Muscle layer of duodenum (tissue), 2 donors: ENCODE measurements around the gene SCRN2.

Experiments
- H3K27ac ChIP-seq: one replicate; pipeline ENCODE4 v1.7.0; 2013; ENCODE audit warnings: mild to moderate bottlenecking, low read length
- H3K27me3 ChIP-seq: one replicate; pipeline ENCODE4 v1.7.0; 2013; ENCODE audit warnings: low read depth, mild to moderate bottlenecking, control low read depth, low read length
- H3K36me3 ChIP-seq, 2 donors: one replicate each; pipeline ENCODE4 v1.7.0; 2013; ENCODE audit warnings: low read length in 2 of 2, control low read depth in 1 of 2, mild to moderate bottlenecking in 1 of 2; ENCODE audit not compliant: insufficient read depth in 2 of 2, control insufficient read depth in 1 of 2
- H3K4me1 ChIP-seq, 2 donors: one replicate each; pipeline ENCODE4 v1.7.0; 2013; ENCODE audit warnings: low read length in 2 of 2, mild to moderate bottlenecking in 2 of 2, control low read depth in 1 of 2, moderate library complexity in 1 of 2; ENCODE audit not compliant: insufficient read depth in 2 of 2, control insufficient read depth in 1 of 2
- H3K4me3 ChIP-seq, 2 donors: one replicate each; pipeline ENCODE4 v1.7.0; 2013; ENCODE audit warnings: low read length in 2 of 2, low read depth in 1 of 2, mild to moderate bottlenecking in 1 of 2
- H3K9me3 ChIP-seq, 2 donors: one replicate each; pipeline ENCODE4 v1.7.0; 2013; ENCODE audit warnings: low read length in 2 of 2, control low read depth in 1 of 2, mild to moderate bottlenecking in 1 of 2; ENCODE audit not compliant: control insufficient read depth in 1 of 2
- donor health status: healthy.

The SCRN2 gene

GRCh38 chr17:47815106-47815918, 25.8 kb downstream of the SCRN2 start:
- Histone ChIP-seq H3K27me3 (no peaks in the 10 kb centered on the region), H3K4me1 (peaks cover 0 to 5% of the 10 kb centered on the region in 2 donors), H3K36me3 (peaks cover 46 to 60% of the 10 kb centered on the region in 2 donors), H3K9me3 (no peaks in the 10 kb centered on the region), H3K27ac (no peak overlapping the region), H3K4me3 (no peak overlapping the region)

- no peak overlapping the region for H3K27ac ChIP-seq
- H3K36me3 ChIP-seq, result peaks cover 52 to 70% of the 10 kb centered on the region in 2 donors
- H3K4me3 ChIP-seq, result no peak overlapping the region
- H3K9me3 ChIP-seq, result no peaks in the 10 kb centered on the region
- no peaks in the 10 kb centered on the region for H3K27me3 ChIP-seq
- H3K4me1 ChIP-seq, result no peaks in the 10 kb centered on the region
Measured at GRCh38 chr17:47813512-47814031, 27.5 kb downstream of the SCRN2 start.

- Histone ChIP-seq H3K4me1 (no peaks in the 10 kb centered on the region), H3K27ac (no peak overlapping the region), H3K36me3 (peaks cover 51 to 70% of the 10 kb centered on the region in 2 donors), H3K27me3 (no peaks in the 10 kb centered on the region), H3K9me3 (no peaks in the 10 kb centered on the region), H3K4me3 (no peak overlapping the region)
Measured at GRCh38 chr17:47813077-47813476, 28.0 kb downstream of the SCRN2 start.

- Histone ChIP-seq H3K4me1 (no peaks in the 10 kb centered on the region), H3K27me3 (no peaks in the 10 kb centered on the region), H3K27ac (no peak overlapping the region), H3K4me3 (no peak overlapping the region), H3K9me3 (no peaks in the 10 kb centered on the region), H3K36me3 (peaks cover 50 to 70% of the 10 kb centered on the region in 2 donors)
Measured at GRCh38 chr17:47812146-47812920, 28.7 kb downstream of the SCRN2 start.

- no peak overlapping the region for H3K4me3 ChIP-seq
- H3K27me3 ChIP-seq, result no peaks in the 10 kb centered on the region
- peaks cover 52 to 70% of the 10 kb centered on the region in 2 donors for H3K36me3 ChIP-seq
- H3K4me1 ChIP-seq, result no peaks in the 10 kb centered on the region
- no peaks in the 10 kb centered on the region for H3K9me3 ChIP-seq
- H3K27ac ChIP-seq, result no peak overlapping the region
Measured at GRCh38 chr17:47811709-47812108, 29.4 kb downstream of the SCRN2 start.

- Histone ChIP-seq H3K36me3 (peaks cover 48 to 67% of the 10 kb centered on the region in 2 donors), H3K4me1 (no peaks in the 10 kb centered on the region), H3K27ac (peak overlapping the region; percentile 63), H3K27me3 (no peaks in the 10 kb centered on the region), H3K9me3 (no peaks in the 10 kb centered on the region), H3K4me3 (no peak overlapping the region)
Measured at GRCh38 chr17:47810901-47811635, 30.0 kb downstream of the SCRN2 start.

GRCh38 chr17:47810200-47810821, 30.8 kb downstream of the SCRN2 start:
- Histone ChIP-seq H3K4me3 (no peak overlapping the region), H3K27ac (peak overlapping the region; percentile 63), H3K36me3 (peaks cover 40 to 61% of the 10 kb centered on the region in 2 donors), H3K9me3 (no peaks in the 10 kb centered on the region), H3K27me3 (no peaks in the 10 kb centered on the region), H3K4me1 (no peaks in the 10 kb centered on the region)

- Histone ChIP-seq H3K4me1 (no peaks in the 10 kb centered on the region), H3K27me3 (no peaks in the 10 kb centered on the region), H3K27ac (no peak overlapping the region), H3K36me3 (peaks cover 34 to 51% of the 10 kb centered on the region in 2 donors), H3K9me3 (no peaks in the 10 kb centered on the region), H3K4me3 (no peak overlapping the region)
Measured at GRCh38 chr17:47808830-47809480, 32.1 kb downstream of the SCRN2 start.

- H3K36me3 ChIP-seq, result peaks cover 34 to 46% of the 10 kb centered on the region in 2 donors
- no peaks in the 10 kb centered on the region for H3K27me3 ChIP-seq
- no peak overlapping the region for H3K4me3 ChIP-seq
- H3K4me1 ChIP-seq, result no peaks in the 10 kb centered on the region
- no peak overlapping the region for H3K27ac ChIP-seq
- no peaks in the 10 kb centered on the region for H3K9me3 ChIP-seq
Measured at GRCh38 chr17:47808036-47808829, 32.8 kb downstream of the SCRN2 start.

GRCh38 chr17:47807421-47807820, 33.7 kb downstream of the SCRN2 start:
- Histone ChIP-seq H3K36me3 (peaks cover 28 to 39% of the 10 kb centered on the region in 2 donors), H3K9me3 (no peaks in the 10 kb centered on the region), H3K27ac (no peak overlapping the region)

More at GRCh38 chr17:47807421-47807820, 33.7 kb downstream of the SCRN2 start:
- Histone ChIP-seq H3K4me3 (no peak overlapping the region), H3K27me3 (no peaks in the 10 kb centered on the region), H3K4me1 (no peaks in the 10 kb centered on the region)
